ENCODE data around the gene FRMD5.

FRMD5 gene

GRCh38 chr15:43977072-43977884, 217.8 kb downstream of the FRMD5 start:
- DNase-seq (ENCODE audit: low read depth in 2 of 3, low spot score in 1 of 3): peak; percentile 44 to 70 (median 60)

DNA sequence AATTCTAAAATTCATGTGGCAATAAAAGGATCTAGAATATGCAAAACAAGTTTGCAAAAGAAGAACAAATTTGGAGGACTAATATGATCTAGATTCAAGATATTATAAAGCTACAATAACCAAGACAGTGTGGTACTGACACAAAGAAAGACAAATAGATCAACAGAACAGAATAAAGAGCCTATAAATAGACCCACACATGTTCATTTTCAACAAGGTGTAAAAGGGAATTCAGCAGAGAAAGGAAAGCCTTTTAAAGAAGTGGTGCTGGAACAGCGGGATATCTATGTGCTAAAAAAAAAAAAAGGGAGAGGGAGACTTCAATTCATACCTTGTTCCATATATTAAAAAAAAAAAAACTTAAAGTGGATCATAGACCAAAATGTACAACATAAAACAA, 219.3 kb downstream of the FRMD5 start:
- no peak for DNase-seq (ENCODE audit: low read depth in 2 of 3, low spot score in 1 of 3)

DNA sequence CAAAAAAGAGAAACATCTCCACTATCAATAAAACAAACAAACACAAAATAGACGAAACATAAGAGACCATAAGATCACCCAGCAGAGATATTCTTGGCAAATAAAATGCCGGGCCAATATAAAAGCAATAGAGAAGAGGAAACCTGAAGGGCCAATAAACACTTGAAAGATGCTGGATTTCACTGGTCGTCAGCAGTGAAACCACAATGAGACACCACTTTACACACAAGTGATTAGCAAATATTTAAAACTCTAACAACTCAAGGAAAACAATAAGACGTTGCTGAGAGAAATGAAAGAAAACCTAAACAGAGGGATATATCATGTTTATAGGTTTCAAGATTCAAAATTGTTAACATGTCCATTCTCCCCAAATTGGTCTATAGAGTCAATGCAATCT, 219.7 kb downstream of the FRMD5 start:
- DNase-seq (ENCODE audit: low read depth in 2 of 3, low spot score in 1 of 3): no peak

DNA sequence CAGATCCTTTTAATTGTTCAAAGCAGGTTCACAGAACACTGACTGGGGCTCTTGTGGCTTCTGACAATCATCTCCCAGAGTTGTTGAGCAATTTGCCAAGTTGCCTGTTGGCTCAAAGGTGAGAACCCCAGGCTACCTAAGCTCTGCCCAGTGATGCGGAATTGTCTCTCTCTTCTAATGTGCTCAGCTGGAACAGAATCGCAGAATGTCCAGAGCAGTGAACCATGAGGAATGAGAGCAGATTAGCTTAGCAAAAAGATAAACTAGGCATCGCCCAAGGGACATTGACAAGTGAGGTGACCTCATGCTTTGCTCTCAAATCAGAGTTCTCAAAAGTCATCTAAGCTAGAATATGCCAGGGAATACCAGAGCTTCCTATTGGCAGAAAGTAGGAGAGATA, 220.2 kb downstream of the FRMD5 start:
- no peak for DNase-seq (ENCODE audit: low read depth in 2 of 3, low spot score in 1 of 3)

- no peak for DNase-seq (ENCODE audit: low read depth in 2 of 3, low spot score in 1 of 3)
Measured at GRCh38 chr15:43969802-43970375, 225.2 kb downstream of the FRMD5 start.

GRCh38 chr15:43968551-43968950, 226.5 kb downstream of the FRMD5 start:
- no peak for DNase-seq (ENCODE audit: low read depth in 2 of 3, low spot score in 1 of 3)

GRCh38 chr15:43966646-43967045, 228.4 kb downstream of the FRMD5 start:
- DNase-seq (ENCODE audit: low read depth in 2 of 3, low spot score in 1 of 3): no peak

DNA sequence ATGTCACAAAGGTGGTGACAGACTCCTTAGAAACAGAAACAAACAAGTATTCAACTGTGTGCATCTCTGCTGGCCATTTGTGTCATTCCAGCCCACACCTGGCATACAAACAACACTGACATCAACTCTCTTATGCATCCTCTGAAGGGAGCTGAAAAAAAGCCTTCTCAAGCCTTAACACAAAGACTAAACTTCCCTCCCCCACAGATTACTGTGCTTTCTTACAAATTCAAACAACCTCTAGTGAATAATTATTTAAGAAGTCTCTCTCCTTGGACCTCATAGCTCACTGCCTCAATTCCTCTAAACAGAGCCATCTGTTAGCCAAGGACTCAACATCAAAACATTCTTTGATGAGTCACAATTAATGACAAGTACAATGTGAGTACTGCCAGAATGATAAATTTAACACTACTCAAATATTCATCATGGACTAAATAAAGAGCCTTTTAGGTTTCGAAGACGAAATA, 236.2 kb downstream of the FRMD5 start:
- no peak for DNase-seq (ENCODE audit: low read depth in 2 of 3, low spot score in 1 of 3)

DNA sequence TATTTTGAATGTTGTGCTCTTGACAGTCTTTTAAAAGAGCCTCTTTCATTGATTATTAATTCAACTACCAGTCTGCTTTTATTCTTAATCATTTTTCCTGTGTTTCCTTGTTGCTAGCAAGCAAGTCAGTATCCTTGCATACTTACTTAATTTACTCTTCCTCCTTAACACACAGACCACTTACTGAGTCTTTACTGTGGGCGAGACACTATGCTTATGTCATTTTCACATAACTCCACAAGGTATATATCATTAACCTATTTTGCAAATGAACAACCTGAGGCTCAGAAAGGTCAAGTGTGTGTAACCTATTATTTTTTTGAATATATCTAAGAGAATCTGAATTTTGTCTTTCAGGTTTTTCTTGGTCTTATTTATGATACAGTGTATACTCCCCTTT, 237.3 kb downstream of the FRMD5 start:
- DNase-seq (ENCODE audit: low read depth in 2 of 3, low spot score in 1 of 3): no peak

GRCh38 chr15:43955140-43955539, 239.9 kb downstream of the FRMD5 start:
- no peak for DNase-seq (ENCODE audit: low read depth in 2 of 3, low spot score in 1 of 3)

- DNase-seq (ENCODE audit: low read depth in 2 of 3, low spot score in 1 of 3): peak in 2 of 3 donors; percentile 7 to 8
Measured at GRCh38 chr15:43954181-43954621, 240.9 kb downstream of the FRMD5 start.

DNA sequence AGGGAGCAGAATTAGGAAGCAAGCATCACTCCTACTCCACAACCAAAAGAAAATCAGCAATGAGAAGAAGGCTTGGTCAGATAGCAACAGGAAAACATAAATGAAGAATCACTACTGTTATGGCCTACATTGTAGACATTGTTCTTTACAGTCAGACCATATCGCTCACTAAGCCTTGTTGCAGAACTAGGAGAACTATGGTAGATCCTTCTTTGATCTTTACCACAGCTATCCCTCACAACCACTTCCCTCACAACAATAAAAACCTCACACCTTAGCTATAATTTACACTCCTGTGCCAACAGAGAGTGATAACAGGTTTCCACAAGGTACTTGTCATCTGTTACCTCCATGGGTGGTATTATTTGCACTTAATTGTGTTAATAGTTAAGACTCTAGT, 241.7 kb downstream of the FRMD5 start:
- no peak for DNase-seq (ENCODE audit: low read depth in 2 of 3, low spot score in 1 of 3)

- no peak for DNase-seq (ENCODE audit: low read depth in 2 of 3, low spot score in 1 of 3)
Measured at GRCh38 chr15:43950531-43950930, 244.5 kb downstream of the FRMD5 start.

DNA sequence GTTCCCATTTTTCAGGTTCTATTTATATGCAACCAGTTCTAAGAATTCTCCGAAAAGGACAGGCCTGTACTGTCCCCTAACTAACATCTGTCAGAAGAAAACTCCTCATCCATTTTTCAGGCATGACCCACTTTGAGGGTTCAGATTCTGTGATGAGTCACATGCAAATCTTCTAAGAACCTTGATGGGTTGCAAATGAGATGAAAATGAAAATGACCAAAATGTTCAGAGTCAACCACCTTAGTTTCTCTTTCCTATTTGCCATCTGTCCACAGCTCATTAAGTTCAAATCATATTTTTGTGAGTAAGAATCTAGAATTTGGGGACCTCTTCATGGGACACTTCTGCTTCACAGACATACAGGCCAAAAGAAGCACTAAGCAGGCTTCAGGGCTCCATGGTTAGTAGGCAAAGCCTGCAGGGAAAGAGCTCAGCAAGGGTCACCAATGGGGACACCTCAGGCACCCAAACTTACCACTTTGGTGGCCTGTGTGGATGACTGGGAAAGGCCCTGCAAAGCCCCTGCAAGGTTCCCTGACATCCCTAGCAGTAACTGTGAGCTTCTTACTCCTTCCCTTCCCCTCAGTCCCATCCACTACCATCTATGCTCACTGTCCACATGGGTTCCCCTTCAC, 246.3 kb downstream of the FRMD5 start:
- no peak for DNase-seq (ENCODE audit: low read depth in 2 of 3, low spot score in 1 of 3)

DNA sequence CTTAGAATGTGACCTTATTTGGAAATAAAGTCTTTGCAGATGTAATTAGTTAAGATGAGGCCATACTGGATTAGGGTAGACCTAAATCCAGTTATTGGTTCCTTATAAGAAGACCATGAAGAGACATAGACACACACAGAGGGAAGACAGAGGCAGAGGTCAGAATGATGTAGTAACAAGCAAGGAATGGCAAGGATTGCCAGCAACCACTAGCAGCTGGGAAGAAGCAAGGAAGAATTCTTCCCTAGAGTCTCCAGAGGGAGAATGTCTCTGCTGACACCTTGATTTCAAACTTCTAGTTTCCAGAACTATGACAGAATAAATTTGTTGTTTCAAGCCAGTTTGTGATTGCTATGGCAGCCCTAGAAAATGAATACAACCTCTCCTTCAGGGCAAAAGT, 251.6 kb downstream of the FRMD5 start:
- no peak for DNase-seq (ENCODE audit: low read depth in 2 of 3, low spot score in 1 of 3)

- no peak for DNase-seq (ENCODE audit: low read depth in 2 of 3, low spot score in 1 of 3)
Measured at GRCh38 chr15:43942194-43942593, 252.9 kb downstream of the FRMD5 start.

DNA sequence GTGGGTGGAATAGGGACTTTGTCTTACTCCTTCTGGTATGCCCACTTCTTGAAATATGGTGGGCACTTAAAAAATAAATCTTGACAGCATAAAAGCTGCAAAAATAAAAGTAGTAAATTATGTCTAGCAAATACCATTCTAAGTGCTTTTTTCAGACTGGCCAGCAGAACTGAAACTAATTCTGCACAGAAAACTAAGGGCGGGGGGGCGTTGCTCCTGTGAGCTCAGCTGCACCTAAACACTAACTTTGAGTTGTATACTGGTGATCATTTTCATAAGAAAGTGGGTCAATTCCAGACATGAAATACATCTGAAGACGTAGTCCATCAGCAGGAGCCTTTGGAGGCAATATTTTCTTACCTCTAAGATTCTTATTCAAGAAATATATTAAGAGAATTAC, 253.5 kb downstream of the FRMD5 start:
- no peak for DNase-seq (ENCODE audit: low read depth in 2 of 3, low spot score in 1 of 3)

GRCh38 chr15:43941071-43941470, 254.0 kb downstream of the FRMD5 start:
- DNase-seq (ENCODE audit: low read depth in 2 of 3, low spot score in 1 of 3): no peak

DNA sequence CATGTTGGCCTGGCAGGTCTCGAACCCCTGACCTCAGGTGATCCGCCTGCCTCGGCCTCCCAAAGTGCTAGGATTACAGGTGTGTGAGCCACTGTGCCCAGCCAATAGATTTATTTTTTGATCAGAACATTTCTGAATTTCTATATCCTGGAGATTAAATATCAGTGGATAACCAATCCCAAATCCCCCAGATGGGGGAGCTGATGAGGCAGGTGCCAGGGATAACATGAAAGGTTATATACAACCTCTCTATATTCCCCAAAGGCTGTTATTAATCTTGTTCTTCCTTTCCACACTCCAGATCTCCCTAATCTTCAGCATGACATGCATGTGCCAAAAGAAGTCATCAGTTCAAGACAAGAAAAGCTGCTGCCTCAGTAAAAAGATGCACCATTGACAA, 256.0 kb downstream of the FRMD5 start:
- peak in 1 of 3 donors; percentile 18 for DNase-seq (ENCODE audit: low read depth in 2 of 3, low spot score in 1 of 3)

DNA sequence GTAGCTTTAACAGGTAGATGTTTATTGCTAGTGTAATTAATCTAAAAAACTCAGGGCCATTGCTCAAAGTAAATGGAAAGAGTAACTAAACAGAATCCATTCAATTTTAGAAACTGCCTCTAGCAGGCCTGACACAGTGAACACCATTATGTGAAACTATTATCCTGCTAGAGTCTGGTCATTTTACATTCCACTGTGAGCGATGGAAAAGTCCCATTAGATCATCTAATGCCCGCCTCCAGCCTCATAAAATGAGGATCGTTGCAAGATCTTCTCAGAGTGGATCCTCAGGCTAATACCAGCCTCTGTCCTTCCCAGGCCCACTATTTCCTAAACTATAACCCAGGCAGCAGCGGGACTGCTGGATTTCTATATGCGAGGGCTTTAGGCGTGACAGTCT, 260.6 kb downstream of the FRMD5 start:
- DNase-seq (ENCODE audit: low read depth in 2 of 3, low spot score in 1 of 3): no peak

- DNase-seq (ENCODE audit: low read depth in 2 of 3, low spot score in 1 of 3): no peak
Measured at GRCh38 chr15:43932907-43933306, 262.2 kb downstream of the FRMD5 start.

DNA sequence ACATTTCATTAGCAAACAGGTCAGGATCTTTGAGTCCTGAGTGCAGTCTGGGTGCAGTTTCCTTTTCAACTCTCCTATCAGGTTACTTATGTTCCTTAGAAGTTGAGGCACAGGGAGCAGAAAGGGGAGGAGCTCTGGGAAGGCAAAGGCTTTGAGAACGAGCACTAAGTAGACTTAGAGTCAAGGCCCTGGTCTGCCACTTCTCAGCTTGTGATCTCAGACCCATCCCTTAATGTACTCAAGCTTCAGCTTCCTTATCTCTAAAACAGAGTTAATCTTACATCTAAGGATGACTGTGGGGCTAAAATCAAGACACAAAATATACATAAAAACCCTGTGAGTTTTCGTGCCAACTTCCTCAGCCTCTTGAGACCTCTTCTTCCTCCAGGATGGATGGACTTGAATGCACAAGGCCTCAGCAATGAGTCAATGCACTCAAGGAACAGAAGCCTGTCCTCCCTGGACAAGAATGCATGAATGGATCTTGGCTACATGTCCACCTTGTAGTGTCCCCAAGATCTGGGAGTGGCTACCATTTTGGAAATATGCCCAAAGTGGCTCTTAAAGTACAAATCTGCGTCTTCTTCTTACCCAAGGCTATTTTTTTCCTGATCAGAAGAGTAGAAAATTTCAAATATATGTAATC, 263.2 kb downstream of the FRMD5 start:
- no peak for DNase-seq (ENCODE audit: low read depth in 2 of 3, low spot score in 1 of 3)
